Measurements from ENCODE around the gene SLC35B2.

Gene SLC35B2

DNA sequence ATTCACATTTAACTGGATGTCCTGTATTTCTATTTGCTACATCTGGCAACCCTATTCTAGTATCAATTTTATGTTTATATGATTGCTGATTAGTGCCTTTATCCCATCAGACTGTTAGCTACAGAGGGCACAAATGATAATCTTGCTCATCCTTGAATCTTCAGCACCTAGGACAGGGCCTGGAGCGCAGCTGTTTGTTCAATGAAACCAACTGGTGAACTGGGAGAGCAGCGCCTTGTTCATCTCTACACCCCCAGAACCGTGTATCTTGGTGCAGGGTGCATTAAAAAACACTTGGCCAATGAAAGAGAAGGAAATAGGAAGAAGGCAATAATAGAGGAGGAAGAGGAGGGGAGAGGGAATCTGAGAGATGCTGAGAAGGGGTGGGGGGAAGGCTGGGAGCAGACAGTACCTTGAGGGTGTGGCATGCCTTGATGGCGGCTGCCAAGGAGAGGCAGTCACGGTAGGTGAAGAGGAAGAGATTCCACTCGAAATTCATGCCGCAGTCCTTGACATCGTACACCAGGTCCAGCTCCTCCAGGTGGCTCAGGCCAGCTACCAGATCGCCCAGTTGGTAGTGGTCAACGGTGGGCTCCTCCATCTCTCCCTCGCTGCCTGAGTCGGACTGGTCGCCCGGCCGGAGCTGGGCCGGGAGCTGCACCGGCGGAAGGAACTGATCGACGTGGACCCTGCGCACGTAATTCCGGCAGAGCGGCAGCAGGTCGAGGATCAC is 28.4 kb upstream of the SLC35B2 start:
- TF ChIP-seq, protein P1, sequence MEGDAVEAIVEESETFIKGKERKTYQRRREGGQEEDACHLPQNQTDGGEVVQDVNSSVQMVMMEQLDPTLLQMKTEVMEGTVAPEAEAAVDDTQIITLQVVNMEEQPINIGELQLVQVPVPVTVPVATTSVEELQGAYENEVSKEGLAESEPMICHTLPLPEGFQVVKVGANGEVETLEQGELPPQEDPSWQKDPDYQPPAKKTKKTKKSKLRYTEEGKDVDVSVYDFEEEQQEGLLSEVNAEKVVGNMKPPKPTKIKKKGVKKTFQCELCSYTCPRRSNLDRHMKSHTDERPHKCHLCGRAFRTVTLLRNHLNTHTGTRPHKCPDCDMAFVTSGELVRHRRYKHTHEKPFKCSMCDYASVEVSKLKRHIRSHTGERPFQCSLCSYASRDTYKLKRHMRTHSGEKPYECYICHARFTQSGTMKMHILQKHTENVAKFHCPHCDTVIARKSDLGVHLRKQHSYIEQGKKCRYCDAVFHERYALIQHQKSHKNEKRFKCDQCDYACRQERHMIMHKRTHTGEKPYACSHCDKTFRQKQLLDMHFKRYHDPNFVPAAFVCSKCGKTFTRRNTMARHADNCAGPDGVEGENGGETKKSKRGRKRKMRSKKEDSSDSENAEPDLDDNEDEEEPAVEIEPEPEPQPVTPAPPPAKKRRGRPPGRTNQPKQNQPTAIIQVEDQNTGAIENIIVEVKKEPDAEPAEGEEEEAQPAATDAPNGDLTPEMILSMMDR (IDR thresholded peaks at IDR 0.05; ENCODE audit: insufficient read depth, low read depth, low read length, missing control alignments): no peak
- DNase-seq (ENCODE audit: low read depth): peak; percentile 55
- H3K4me3 ChIP-seq (ENCODE audit: low read length): no peak overlapping the region

DNA sequence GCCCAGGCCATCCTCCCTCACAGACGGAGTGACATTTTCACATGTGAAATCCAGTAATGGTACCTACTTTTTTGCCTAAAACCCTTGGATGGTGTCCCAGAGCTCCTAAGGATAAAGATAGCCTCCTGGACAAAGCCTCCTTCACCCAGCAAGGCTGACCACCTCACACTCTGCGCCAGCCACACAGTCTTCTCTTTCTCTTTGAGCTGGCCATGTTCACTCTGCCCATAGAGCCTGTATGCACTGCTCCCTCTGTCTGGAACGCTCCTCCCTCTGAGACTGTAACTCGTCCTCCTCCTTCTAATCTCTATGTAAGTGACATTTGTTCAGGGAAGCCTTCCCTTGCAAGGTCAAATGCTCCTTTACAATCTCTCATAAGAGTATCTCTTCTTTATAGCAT is 27.5 kb upstream of the SLC35B2 start:
- TF ChIP-seq, protein P1 (IDR thresholded peaks at IDR 0.05; ENCODE audit: insufficient read depth, low read depth, low read length, missing control alignments): no peak
- no peak overlapping the region for H3K4me3 ChIP-seq (ENCODE audit: low read length)
- no peak for DNase-seq (ENCODE audit: low read depth)

DNA sequence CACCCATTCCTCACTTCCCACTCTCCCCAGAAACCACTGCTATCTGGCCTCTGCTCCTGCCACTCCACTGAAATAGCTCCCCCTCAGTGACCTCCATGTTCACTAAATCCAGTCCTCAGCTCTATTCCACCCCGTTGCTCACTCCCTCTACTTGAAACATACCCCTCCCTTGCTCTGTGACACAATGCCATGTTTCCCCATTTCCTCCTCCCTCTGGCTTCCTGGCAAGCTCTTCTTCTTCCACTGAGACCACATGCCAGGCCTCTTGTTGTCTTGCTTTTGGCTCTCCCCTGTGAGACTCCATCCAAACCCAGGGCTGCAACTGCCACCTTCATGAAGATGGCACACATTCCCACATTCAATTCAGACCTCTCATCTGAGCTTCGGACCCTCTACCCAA is 26.8 kb upstream of the SLC35B2 start:
- TF ChIP-seq, protein P1 (IDR thresholded peaks at IDR 0.05; ENCODE audit: insufficient read depth, low read depth, low read length, missing control alignments): no peak
- no peak for DNase-seq (ENCODE audit: low read depth)
- no peak overlapping the region for H3K4me3 ChIP-seq (ENCODE audit: low read length)

DNA sequence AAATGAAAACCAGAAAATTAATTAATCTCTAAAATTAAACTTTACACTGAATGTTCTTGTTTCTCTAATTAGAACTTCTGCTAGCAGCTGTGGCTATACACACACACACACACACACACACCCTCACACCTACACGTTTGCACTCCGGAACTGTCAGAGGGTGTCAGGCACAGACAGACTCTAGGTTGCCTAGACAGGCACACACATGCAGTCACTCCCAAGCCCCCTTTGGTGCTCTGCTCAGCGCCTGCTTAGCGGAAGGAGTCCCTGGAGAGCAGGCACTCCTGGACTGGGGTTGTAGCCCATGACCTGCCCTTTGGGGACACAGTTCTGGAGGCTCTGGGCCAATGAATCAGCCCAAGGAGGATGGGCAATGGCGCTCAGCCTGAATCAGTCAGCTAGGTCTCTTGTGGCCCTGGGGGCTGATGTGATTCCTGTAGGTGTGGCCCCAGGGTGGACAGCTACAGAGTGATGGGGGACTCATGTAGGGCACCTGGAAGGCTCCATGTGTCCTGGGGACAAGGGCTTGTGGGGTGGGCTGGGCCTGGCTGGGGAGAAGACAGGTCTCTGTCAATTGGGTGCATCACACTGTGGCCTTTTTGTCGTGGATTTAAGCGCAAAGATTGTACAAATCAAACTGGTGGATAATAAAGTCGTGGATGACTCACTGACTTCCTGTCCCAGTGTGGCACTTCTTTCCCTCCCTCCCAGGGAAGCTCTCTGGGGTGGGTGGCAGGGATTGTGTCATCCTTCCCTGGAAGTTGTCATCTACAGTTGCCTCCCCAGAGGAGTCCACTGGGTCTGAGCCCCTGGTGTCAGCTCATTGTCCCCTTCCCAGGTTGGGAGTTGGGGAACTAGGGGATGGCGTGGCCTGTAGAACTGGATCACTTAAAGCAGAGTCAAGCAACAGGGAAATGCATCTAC is 21.7 kb upstream of the SLC35B2 start:
- H3K4me3 ChIP-seq (ENCODE audit: low read length): no peak overlapping the region
- TF ChIP-seq, protein P1 (IDR thresholded peaks at IDR 0.05; ENCODE audit: insufficient read depth, low read depth, low read length, missing control alignments): no peak
- no peak for DNase-seq (ENCODE audit: low read depth)

DNA sequence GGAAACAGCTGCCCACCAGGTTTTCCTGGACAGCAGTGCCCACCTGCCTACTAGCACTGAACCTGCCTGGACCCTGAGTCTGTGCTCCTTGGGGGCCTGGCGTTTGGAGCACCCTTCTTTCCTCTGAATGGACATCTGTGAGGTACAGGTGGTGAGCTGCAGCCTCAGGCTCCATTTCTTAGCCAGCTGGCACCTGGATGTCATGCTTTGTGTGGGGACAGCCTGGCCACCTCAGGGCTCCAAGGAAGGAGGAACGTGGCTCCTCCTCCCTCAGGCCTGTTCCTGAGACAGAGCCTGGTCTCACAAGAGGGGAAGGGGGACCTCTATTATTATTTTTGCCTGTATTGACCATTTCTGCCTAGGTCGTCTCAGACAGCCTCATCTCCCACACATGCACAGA is 21.0 kb upstream of the SLC35B2 start:
- no peak for DNase-seq (ENCODE audit: low read depth)
- TF ChIP-seq, protein P1 (IDR thresholded peaks at IDR 0.05; ENCODE audit: insufficient read depth, low read depth, low read length, missing control alignments): no peak
- no peak overlapping the region for H3K4me3 ChIP-seq (ENCODE audit: low read length)

DNA sequence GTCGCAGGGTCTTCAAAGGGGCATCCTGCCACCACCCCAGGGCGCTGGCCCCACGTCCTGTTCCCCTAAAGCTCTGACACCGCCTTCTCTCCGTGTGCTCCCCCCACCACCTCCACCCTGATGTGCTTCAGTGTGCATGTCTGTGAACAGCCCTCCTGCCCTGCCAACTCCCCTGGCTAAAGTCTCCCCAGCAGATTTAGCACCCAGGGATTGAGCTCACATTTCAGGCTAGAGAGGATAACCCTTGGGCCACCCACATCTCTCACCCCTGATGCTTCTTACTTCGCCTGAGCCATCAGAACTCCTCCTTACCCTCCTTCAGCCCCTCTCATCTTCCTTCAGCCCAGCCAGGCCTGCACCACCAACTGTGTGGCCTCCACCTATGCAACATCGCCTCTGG is 20.4 kb upstream of the SLC35B2 start:
- no peak overlapping the region for H3K4me3 ChIP-seq (ENCODE audit: low read length)
- TF ChIP-seq, protein P1 (IDR thresholded peaks at IDR 0.05; ENCODE audit: insufficient read depth, low read depth, low read length, missing control alignments): no peak
- DNase-seq (ENCODE audit: low read depth): no peak
